Activated CD8-positive, alpha-beta T cell treated with anti-CD3 and anti-CD28 coated beads for 36 hours (primary cell): ENCODE data around the gene OR3A3. TPM values are rescaled to one million over a fixed set of nuclear protein-coding genes. Genes with fewer than 3 reads are reported as not detected.
A peak's percentile ranks its signal among the peaks of the same experiment; 100 is the strongest.
"Not testable (repeated sequence)": the region's sequence is repeated elsewhere in the genome, so short reads cannot be mapped to it uniquely, and the experiment has no call there.

ENCODE experiments used
- ATAC-seq: fragments of 200-7000 bp; cut with Tn5 transposase; one replicate; pipeline ENCODE4 v1.10.0; 2021; ENCODE audit warnings: mild to moderate bottlenecking, moderate library complexity
- CTCF ChIA-PET: fragments of 350-600 bp; sonication (Branson Sonifier 250); formaldehyde crosslinking; loops from one replicate; lab custom pipeline; 2021; ENCODE audit warnings: antibody characterized with exemption; lab: Charles Lee
- POLR2A ChIA-PET: fragments of 350-600 bp; sonication (Branson Sonifier 250); formaldehyde crosslinking; loops from one replicate; lab custom pipeline; 2021; ENCODE audit warnings: antibody characterized with exemption; lab: Charles Lee
- DNase-seq: peaks from one replicate; pipeline ENCODE4 v3.0.0-alpha.2; 2020
- H3K27ac Mint-ChIP-seq: one replicate; pipeline ENCODE4 v1.8.0; 2021; ENCODE audit warnings: mild to moderate bottlenecking, mixed read lengths
- H3K27me3 Mint-ChIP-seq: one replicate; pipeline ENCODE4 v1.8.0; 2021; ENCODE audit warnings: mixed read lengths
- H3K36me3 Mint-ChIP-seq: one replicate; pipeline ENCODE4 v1.8.0; 2021; ENCODE audit warnings: low read depth, mixed read lengths
- H3K4me1 Mint-ChIP-seq: one replicate; pipeline ENCODE4 v1.8.0; 2021; ENCODE audit warnings: low read depth, mixed read lengths
- H3K4me3 Mint-ChIP-seq: one replicate; pipeline ENCODE4 v1.8.0; 2021; ENCODE audit warnings: mild to moderate bottlenecking, moderate library complexity, mixed read lengths
- H3K9me3 Mint-ChIP-seq: one replicate; pipeline ENCODE4 v1.8.0; 2021; ENCODE audit warnings: mixed read lengths
- intact Hi-C: fragments of 100-400 bp; cut with micrococcal nuclease; formaldehyde crosslinking; loops from one replicate; pipeline ENCODE4 v1.10.0; 2022
- total RNA-seq, 2 experiments: library from RNA; stranded (reverse); gene quantifications; one replicate each; pipeline ENCODE4 v1.2.3, GENCODE V29; 2021
- TF ChIP-seq, protein P1 (sequence below): fragments of 200-600 bp; IDR thresholded peaks from one replicate; pipeline ENCODE4 v1.8.0; 2022; ENCODE audit warnings: antibody characterized with exemption, mild to moderate bottlenecking

The OR3A3 gene
- not detected for total RNA-seq

DNA sequence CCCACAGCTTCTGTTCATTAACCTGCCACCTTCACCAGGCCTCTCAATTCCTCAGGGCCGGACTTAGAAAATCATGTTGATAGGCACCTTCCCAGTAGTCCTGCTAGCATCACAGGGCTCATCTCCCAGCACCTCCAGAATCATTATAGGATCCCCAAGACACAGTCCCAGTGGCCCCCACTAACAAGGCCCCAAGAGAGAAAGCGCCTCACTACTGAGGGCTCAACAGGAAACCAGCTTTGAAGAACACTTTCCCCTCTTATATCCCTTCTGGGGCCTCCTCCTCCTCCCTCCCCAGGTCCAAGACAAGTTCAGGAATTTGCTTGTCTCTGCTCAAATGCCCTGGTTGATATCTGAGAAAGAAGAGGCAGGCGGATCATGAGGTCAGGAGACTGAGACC is at the start of gene OR3A3:
Gene OR3A3, plus strand, starts transcription at position 301 of the 400 bp plus-strand sequence.
- TF ChIP-seq, protein P1, sequence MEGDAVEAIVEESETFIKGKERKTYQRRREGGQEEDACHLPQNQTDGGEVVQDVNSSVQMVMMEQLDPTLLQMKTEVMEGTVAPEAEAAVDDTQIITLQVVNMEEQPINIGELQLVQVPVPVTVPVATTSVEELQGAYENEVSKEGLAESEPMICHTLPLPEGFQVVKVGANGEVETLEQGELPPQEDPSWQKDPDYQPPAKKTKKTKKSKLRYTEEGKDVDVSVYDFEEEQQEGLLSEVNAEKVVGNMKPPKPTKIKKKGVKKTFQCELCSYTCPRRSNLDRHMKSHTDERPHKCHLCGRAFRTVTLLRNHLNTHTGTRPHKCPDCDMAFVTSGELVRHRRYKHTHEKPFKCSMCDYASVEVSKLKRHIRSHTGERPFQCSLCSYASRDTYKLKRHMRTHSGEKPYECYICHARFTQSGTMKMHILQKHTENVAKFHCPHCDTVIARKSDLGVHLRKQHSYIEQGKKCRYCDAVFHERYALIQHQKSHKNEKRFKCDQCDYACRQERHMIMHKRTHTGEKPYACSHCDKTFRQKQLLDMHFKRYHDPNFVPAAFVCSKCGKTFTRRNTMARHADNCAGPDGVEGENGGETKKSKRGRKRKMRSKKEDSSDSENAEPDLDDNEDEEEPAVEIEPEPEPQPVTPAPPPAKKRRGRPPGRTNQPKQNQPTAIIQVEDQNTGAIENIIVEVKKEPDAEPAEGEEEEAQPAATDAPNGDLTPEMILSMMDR, result no peak
- no peak within 1 kb of the TSS for H3K4me3 Mint-ChIP-seq

DNA sequence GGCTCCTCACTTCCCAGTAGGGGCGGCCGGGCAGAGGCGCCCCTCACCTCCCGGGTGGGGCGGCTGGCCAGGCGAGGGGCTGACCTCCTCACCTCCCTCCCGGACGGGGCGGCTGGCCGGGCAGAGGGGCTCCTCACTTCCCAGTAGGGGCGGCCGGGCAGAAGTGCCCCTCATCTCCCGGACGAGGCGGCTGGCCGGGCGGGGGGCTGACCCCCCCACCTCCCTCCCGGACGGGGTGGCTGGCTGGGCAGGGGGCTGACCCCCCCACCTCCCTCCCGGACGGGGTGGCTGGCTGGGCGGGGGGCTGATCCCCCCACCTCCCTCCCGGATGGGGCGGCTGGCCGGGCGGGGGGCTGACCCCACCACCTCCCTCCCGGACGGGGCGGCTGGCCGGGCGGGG is 40.0 kb upstream of the OR3A3 start:
- H3K36me3 Mint-ChIP-seq, CTCF ChIA-PET, DNase-seq, ATAC-seq, POLR2A ChIA-PET, H3K4me3 Mint-ChIP-seq, H3K27me3 Mint-ChIP-seq, H3K4me1 Mint-ChIP-seq, intact Hi-C loops, H3K27ac Mint-ChIP-seq: not testable (repeated sequence)
- H3K9me3 Mint-ChIP-seq, result peaks cover 10% of the 10 kb centered on the region

More for the DNA sequence above, at the start of gene OR3A3:
- ATAC-seq (no peak), DNase-seq (no peak)
- ChIA-PET POLR2A (interaction anchor here (0.7 kb wide), 1 partner anchor 593 kb away, joined by 3 read pairs; no protein-coding TSS in a partner anchor), CTCF (no interaction called here)
- no peaks in the 10 kb centered on the region for H3K36me3 Mint-ChIP-seq
- peaks cover 13% of the 10 kb centered on the region for H3K9me3 Mint-ChIP-seq
- intact Hi-C loops, result no loop called here
- H3K27me3 Mint-ChIP-seq, result peaks cover 25% of the 10 kb centered on the region
- H3K4me1 Mint-ChIP-seq, result no peaks in the 10 kb centered on the region
- no peak within 1 kb of the TSS for H3K27ac Mint-ChIP-seq

DNA sequence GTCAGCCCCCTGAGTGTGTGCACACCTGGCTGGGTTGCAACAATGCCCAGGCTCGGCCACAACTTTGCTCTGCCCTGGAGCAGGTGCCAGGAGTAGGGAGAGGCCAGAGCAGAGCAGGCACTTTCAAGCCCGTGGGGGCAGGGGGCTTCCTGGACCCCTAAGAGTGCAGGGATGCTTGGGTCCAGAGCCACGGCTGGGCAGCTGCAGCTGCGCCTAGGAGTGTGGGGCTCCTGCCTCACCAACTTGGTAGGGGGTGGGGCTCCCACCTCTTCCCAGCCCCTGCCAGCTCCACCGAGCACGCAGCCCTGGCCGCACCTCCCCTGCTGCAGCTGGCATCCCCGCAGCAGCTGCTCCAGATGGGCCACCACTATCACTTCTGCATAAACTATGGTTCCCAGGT is 32.8 kb upstream of the OR3A3 start:
- no peak for ATAC-seq
- H3K4me1 Mint-ChIP-seq, result no peaks in the 10 kb centered on the region
- intact Hi-C loops, result no loop called here
- H3K36me3 Mint-ChIP-seq, result no peaks in the 10 kb centered on the region
- TF ChIP-seq, protein P1, result no peak
- no peak overlapping the region for H3K4me3 Mint-ChIP-seq
- CTCF ChIA-PET, result no interaction called here
- POLR2A ChIA-PET, result no interaction called here
- peaks cover 6% of the 10 kb centered on the region for H3K9me3 Mint-ChIP-seq
- H3K27me3 Mint-ChIP-seq, result peaks cover 2% of the 10 kb centered on the region
- no peak overlapping the region for H3K27ac Mint-ChIP-seq
- DNase-seq, result no peak

DNA sequence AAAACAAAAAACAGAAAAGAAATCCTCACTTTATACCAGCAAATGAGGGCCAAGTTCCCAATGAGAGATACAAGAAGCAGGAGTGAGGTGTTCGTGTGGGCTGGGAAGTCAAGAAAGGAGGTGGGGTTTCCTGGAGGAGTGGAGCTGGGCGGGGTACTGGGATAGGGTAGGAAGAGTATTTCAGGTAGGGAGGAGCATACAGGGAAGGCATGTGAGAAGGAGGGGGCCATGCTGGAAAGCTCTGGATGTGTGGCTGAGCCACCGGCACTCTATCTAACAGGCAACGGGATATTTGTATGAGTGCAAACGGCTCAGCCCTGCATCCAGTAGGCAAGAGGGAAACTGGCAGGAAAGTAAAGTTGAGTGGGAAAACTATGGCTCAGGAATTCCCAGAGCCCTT is 29.2 kb upstream of the OR3A3 start:
- ATAC-seq, result no peak
- no peak for DNase-seq
- TF ChIP-seq, protein P1, result no peak
- no peaks in the 10 kb centered on the region for H3K9me3 Mint-ChIP-seq
- H3K4me3 Mint-ChIP-seq, result no peak overlapping the region
- POLR2A ChIA-PET, result interaction anchor here (0.8 to 1.0 kb wide), 2 partner anchors 11 to 237 kb away, joined by 3 read pairs; no protein-coding TSS in a partner anchor
- CTCF ChIA-PET, result no interaction called here
- no peaks in the 10 kb centered on the region for H3K36me3 Mint-ChIP-seq
- intact Hi-C loops, result no loop called here
- no peaks in the 10 kb centered on the region for H3K4me1 Mint-ChIP-seq
- H3K27me3 Mint-ChIP-seq, result peaks cover 11% of the 10 kb centered on the region
- no peak overlapping the region for H3K27ac Mint-ChIP-seq

DNA sequence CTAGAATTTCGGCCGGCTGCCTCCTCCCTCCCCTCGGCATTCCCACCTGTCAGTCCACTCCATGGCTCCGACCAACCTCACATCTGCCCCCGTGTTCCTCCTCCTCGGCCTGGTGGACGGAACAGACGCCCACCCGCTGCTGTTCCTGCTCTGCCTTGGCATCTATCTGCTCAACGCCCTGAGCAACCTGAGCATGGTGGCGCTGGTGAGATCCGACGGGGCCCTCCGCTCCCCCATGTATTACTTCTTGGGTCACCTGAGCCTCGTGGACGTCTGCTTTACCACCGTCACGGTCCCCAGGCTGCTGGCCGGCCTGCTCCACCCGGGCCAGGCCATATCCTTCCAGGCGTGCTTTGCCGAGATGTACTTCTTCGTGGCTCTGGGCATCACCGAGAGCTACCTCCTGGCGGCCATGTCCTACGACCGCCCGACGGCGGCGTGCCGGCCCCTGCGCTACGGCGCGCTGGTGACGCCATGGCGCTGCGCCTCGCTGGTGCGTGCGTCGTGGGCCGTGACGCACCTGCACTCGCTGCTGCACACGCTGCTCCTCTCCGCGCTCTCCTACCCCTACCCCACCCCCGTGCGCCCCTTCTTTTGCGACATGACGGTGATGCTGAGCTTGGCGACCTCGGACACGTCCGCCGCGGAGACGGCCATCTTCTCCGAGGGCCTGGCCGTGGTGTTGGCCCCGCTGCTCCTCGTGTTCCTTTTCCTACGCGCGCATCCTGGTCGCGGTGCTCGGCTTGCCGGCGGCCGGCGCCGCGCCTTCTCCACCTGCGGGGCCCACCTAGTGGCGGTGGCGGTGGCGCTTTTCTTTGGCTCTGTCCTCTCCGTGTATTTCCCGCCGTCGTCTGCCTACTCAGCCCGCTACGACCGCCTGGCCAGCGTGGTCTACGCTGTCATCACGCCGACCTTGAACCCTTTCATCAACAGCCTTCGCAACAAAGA is 25.0 kb upstream of the OR3A3 start, which contains the start of gene OR3A2:
Gene OR3A2, minus strand, starts transcription at position 440 of the 948 bp plus-strand sequence.
- no peaks in the 10 kb centered on the region for H3K9me3 Mint-ChIP-seq
- peak; percentile 95 for ATAC-seq
- no peaks in the 10 kb centered on the region for H3K36me3 Mint-ChIP-seq
- intact Hi-C loops, result no loop called here
- H3K27ac Mint-ChIP-seq, result peak within 1 kb of the TSS; percentile 53
- TF ChIP-seq, protein P1, result no peak
- CTCF ChIA-PET, result no interaction called here
- peak within 1 kb of the TSS; percentile 68 for H3K4me3 Mint-ChIP-seq
- DNase-seq, result peak; percentile 41
- H3K4me1 Mint-ChIP-seq, result no peaks in the 10 kb centered on the region
- peaks cover 16% of the 10 kb centered on the region for H3K27me3 Mint-ChIP-seq
- POLR2A ChIA-PET, result no interaction called here
